IMR-90 (cell line): ENCODE results near the gene LPCAT2. TPM values are rescaled to one million over a fixed set of nuclear protein-coding genes. Genes with fewer than 3 reads are reported as not detected.

ENCODE experiments used
- ATAC-seq: fragments of 200-7000 bp; cut with Tn5 transposase; 2 replicates; pipeline ENCODE4 v1.9.1; 2020; ENCODE audit warnings: low read depth, mild to moderate bottlenecking, moderate library complexity
- BruUV-seq: library from RNA; stranded (reverse); fragments of 400-500 nt; replicated peaks from 2 replicates; lab custom pipeline; 2021; lab: Mats Ljungman, UMichigan
- CTCF ChIA-PET: fragments of 300-600 bp; formaldehyde crosslinking; extraction: SDS; loops from one replicate; lab custom pipeline; 2021; ENCODE audit warnings: antibody characterized with exemption; lab: Yijun Ruan, JAX
- POLR2A ChIA-PET: fragments of 300-600 bp; sonication (Branson Sonifier 250); formaldehyde crosslinking; loops from one replicate; lab custom pipeline; 2022; ENCODE audit warnings: antibody characterized with exemption; ENCODE audit not compliant: unreplicated experiment; lab: Charles Lee
- DNase-seq: peaks from one replicate; pipeline ENCODE4 v3.0.0; 2013
- H2AFZ ChIP-seq: replicated peaks from 2 replicates; pipeline ENCODE3; 2013; ENCODE audit warnings: low read length, mild to moderate bottlenecking; ENCODE audit not compliant: poor library complexity
- H2AK5ac ChIP-seq: 2 replicates; pipeline ENCODE4 v1.6.1; 2013; ENCODE audit warnings: low read depth, low read length, inconsistent platforms
- H2AK9ac ChIP-seq: replicated peaks from 2 replicates; pipeline ENCODE3; 2013; ENCODE audit warnings: mild to moderate bottlenecking, low read depth, low read length, moderate library complexity; ENCODE audit not compliant: poor library complexity
- H2BK120ac ChIP-seq: 2 replicates; pipeline ENCODE4 v1.6.1; 2013; ENCODE audit warnings: low read depth, low read length, inconsistent platforms
- H2BK15ac ChIP-seq: 3 replicates; pipeline ENCODE4 v1.6.1; 2013; ENCODE audit warnings: low read depth, low read length, inconsistent platforms
- H2BK20ac ChIP-seq: 2 replicates; pipeline ENCODE4 v1.6.1; 2013; ENCODE audit warnings: low read depth, mild to moderate bottlenecking, inconsistent platforms, low read length, moderate library complexity
- H2BK5ac ChIP-seq: 2 replicates; pipeline ENCODE4 v1.6.1; 2013; ENCODE audit warnings: mild to moderate bottlenecking, low read depth, low read length, inconsistent platforms; ENCODE audit not compliant: poor library complexity, severe bottlenecking
- H3K14ac ChIP-seq: replicated peaks from 2 replicates; pipeline ENCODE4 v1.6.1; 2013; ENCODE audit warnings: low read depth, low read length, inconsistent platforms
- H3K18ac ChIP-seq: 2 replicates; pipeline ENCODE4 v1.6.1; 2013; ENCODE audit warnings: low read depth, low read length, control low read depth
- H3K23ac ChIP-seq: 2 replicates; pipeline ENCODE4 v1.6.1; 2013; ENCODE audit warnings: low read depth, low read length, inconsistent platforms
- H3K27ac ChIP-seq: 2 replicates; pipeline ENCODE4 v1.5.1; 2013; ENCODE audit warnings: mild to moderate bottlenecking, control low read depth, low read length; ENCODE audit not compliant: insufficient read depth
- H3K27me3 ChIP-seq: 2 replicates; pipeline ENCODE4 v1.6.1; 2013; ENCODE audit warnings: low read length; ENCODE audit not compliant: control insufficient read depth, insufficient read depth
- H3K36me3 ChIP-seq: 2 replicates; pipeline ENCODE4 v1.6.1; 2013; ENCODE audit warnings: low read length, mixed read lengths; ENCODE audit not compliant: control insufficient read depth, insufficient read depth
- H3K4ac ChIP-seq: 2 replicates; pipeline ENCODE4 v1.6.1; 2013; ENCODE audit warnings: low read depth, low read length, inconsistent platforms
- H3K4me1 ChIP-seq: 2 replicates; pipeline ENCODE4 v1.6.1; 2013; ENCODE audit warnings: low read length, mixed read lengths; ENCODE audit not compliant: control insufficient read depth, insufficient read depth
- H3K4me2 ChIP-seq: 2 replicates; pipeline ENCODE4 v1.6.1; 2013; ENCODE audit warnings: low read depth, mild to moderate bottlenecking, control low read depth, low read length, moderate library complexity
- H3K4me3 ChIP-seq: 2 replicates; pipeline ENCODE4 v1.5.1; 2013; ENCODE audit warnings: low read depth, mild to moderate bottlenecking, control low read depth, low read length, moderate library complexity; ENCODE audit not compliant: insufficient read depth
- H3K56ac ChIP-seq: 2 replicates; pipeline ENCODE4 v1.6.1; 2013; ENCODE audit warnings: low read length, inconsistent platforms; ENCODE audit not compliant: insufficient read depth; ENCODE audit errors: extremely low read depth
- H3K79me1 ChIP-seq, 2 experiments: 2 replicates each; pipeline ENCODE4 v1.6.1; 2013; ENCODE audit warnings: low read length in 2 of 2, inconsistent platforms in 1 of 2, low read depth in 1 of 2
- H3K9ac ChIP-seq: 2 replicates; pipeline ENCODE4 v1.6.1; 2013; ENCODE audit warnings: low read depth, low read length, control low read depth
- H3K9me1 ChIP-seq: 2 replicates; pipeline ENCODE4 v1.6.1; 2013; ENCODE audit warnings: low read length, inconsistent platforms; ENCODE audit not compliant: insufficient read depth
- H3K9me3 ChIP-seq: 2 replicates; pipeline ENCODE4 v1.6.1; 2013; ENCODE audit warnings: low read length; ENCODE audit not compliant: control insufficient read depth, insufficient read depth
- H4K20me1 ChIP-seq: 2 replicates; pipeline ENCODE4 v1.6.1; 2013; ENCODE audit warnings: low read length, inconsistent platforms; ENCODE audit not compliant: insufficient read depth
- H4K5ac ChIP-seq: 2 replicates; pipeline ENCODE4 v1.6.1; 2013; ENCODE audit warnings: mild to moderate bottlenecking, low read depth, low read length, control low read depth
- H4K8ac ChIP-seq, 2 experiments: 2 replicates each; pipeline ENCODE4 v1.6.1; 2013; ENCODE audit warnings: low read depth in 2 of 2, low read length in 2 of 2, control low read depth in 1 of 2, inconsistent platforms in 1 of 2
- H4K91ac ChIP-seq: 2 replicates; pipeline ENCODE4 v1.6.1; 2013; ENCODE audit warnings: low read depth, low read length, inconsistent platforms; ENCODE audit not compliant: insufficient read depth
- MAFK ChIP-seq: IDR thresholded peaks from 2 replicates; pipeline ENCODE4 v1.6.1; 2012; ENCODE audit warnings: low read depth, low read length, improper control_type of control experiment
- WGBS, 2 experiments: methylation state at CpG; one replicate each; pipeline versions ENCODE4 v1.1.5 to v1.1.7; 2013; ENCODE audit warnings: missing lambda C conversion rate in 2 of 2; ENCODE audit not compliant: insufficient read length in 1 of 2; ENCODE audit errors: extremely low coverage in 2 of 2; 5-methylcytosine and 5-hydroxymethylcytosine counted together
- dilution Hi-C: fragments of 300-500 bp; cut with HindIII; formaldehyde crosslinking; loops from one replicate; pipeline ENCODE4 v1.14.3; 2018; ENCODE audit warnings: low sequenced_read_pairs; ENCODE audit not compliant: unreplicated experiment
- in situ Hi-C: fragments of 300-500 bp; cut with MboI; formaldehyde crosslinking; loops from 3 replicates; pipeline ENCODE4 v1.14.3; 2019; ENCODE audit warnings: low sequenced_read_pairs, inconsistent platforms, mixed read lengths
- intact Hi-C: fragments of 100-400 bp; cut with micrococcal nuclease; formaldehyde crosslinking; loops from 2 replicates; pipeline ENCODE4 v1.10.0; 2022
- polyA plus RNA-seq, 3 experiments: library from polyadenylated mRNA; depleted of rRNA; stranded (reverse); fragments of >200 nt; gene quantifications; 2 replicates each; pipeline ENCODE4 v1.2.3, GENCODE V29; 2012; ENCODE audit warnings: low replicate concordance in 1 of 3
- total RNA-seq: library from RNA; depleted of rRNA; stranded (reverse); fragments of >200 nt; gene quantifications from 2 replicates; pipeline ENCODE4 v1.2.3, GENCODE V29; 2012
- TF ChIP-seq, protein P1 (sequence below): fragments of 150-350 bp; IDR thresholded peaks from 2 replicates; pipeline ENCODE4 v1.6.1; 2017; ENCODE audit warnings: mild to moderate bottlenecking, antibody characterized with exemption, low read length, low read depth

The LPCAT2 gene
- total and polyA plus RNA-seq, 2 of the 4 experiments (the other 2 are of a cell fraction) = 8.6 to 8.7 TPM

DNA sequence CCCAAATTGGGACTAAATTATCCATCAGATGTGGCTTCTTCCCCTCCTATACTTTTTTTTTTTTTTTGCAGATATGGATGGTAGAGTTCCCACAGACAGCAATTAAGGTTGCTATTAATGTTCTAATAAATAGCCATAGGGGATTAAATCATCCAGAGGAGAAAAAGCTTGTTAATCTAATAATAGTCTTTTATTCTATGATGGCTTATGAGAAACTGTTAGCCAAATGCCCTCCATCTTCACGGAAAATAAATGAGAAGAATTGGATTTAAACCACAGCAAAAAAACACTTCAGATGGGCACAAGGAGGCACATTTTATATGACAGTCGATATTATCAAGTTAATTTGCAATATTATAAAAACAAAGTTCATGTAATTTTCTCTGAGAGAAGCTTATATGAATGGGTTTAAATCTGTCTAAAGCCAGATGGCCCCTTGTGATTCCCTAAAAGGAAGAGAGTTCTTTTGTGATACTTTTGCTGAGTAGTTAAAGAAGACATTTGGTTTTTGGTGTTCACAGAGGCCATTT, 52.5 kb downstream of the LPCAT2 start:
- no peak overlapping the region for H2BK120ac ChIP-seq
- no peak overlapping the region for H2BK20ac ChIP-seq
- H2BK15ac ChIP-seq = no peak overlapping the region
- H3K9ac ChIP-seq = no peak overlapping the region
- no peak overlapping the region for H3K14ac ChIP-seq
- no peaks in the 10 kb centered on the region for H3K27me3 ChIP-seq
- no peak for TF ChIP-seq MAFK
- TF ChIP-seq, protein P1, sequence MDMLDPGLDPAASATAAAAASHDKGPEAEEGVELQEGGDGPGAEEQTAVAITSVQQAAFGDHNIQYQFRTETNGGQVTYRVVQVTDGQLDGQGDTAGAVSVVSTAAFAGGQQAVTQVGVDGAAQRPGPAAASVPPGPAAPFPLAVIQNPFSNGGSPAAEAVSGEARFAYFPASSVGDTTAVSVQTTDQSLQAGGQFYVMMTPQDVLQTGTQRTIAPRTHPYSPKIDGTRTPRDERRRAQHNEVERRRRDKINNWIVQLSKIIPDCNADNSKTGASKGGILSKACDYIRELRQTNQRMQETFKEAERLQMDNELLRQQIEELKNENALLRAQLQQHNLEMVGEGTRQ = no peak
- H3K36me3 ChIP-seq = no peaks in the 10 kb centered on the region
- no peak overlapping the region for H4K5ac ChIP-seq
- peaks cover 5% of the 10 kb centered on the region; the same call in 1 of the 2 replicates for H4K20me1 ChIP-seq
- H3K9me1 ChIP-seq = no peaks in the 10 kb centered on the region
- no peak overlapping the region for H3K27ac ChIP-seq
- H3K56ac ChIP-seq = no peak overlapping the region
- H3K79me1 ChIP-seq = no peaks in the 10 kb centered on the region
- no TSS peak for BruUV-seq
- ChIA-PET CTCF (no interaction called here), POLR2A (no interaction called here)
- no peak overlapping the region for H4K91ac ChIP-seq
- no CpG with 5 or more reads among the region's 2 CpGs for WGBS, 2 experiments
- intact Hi-C loops (no loop called here), in situ Hi-C loops (no loop called here), dilution Hi-C loops (no loop called here)
- H3K4me2 ChIP-seq = no peak overlapping the region
- H3K9me3 ChIP-seq = no peaks in the 10 kb centered on the region
- H2AK9ac ChIP-seq = no peak overlapping the region
- H3K18ac ChIP-seq = no peak overlapping the region
- H3K4me1 ChIP-seq = peaks cover 1% of the 10 kb centered on the region
- H3K23ac ChIP-seq = no peak overlapping the region
- ATAC-seq (no peak), DNase-seq (no peak)
- H2AFZ ChIP-seq = no peak overlapping the region
- no peak overlapping the region for H3K4me3 ChIP-seq
- H2BK5ac ChIP-seq = no peak overlapping the region
- no peak overlapping the region for H2AK5ac ChIP-seq
- H4K8ac ChIP-seq = no peak overlapping the region
- no peak overlapping the region for H3K4ac ChIP-seq
